WTC11 (cell line): ENCODE results near the gene MRPL23. TPM values are rescaled to one million over a fixed set of nuclear protein-coding genes. Genes with fewer than 3 reads are reported as not detected.

ENCODE experiments used
- ATAC-seq: fragments of 200-7000 bp; cut with Tn5 transposase; 2 replicates; pipeline ENCODE4 v1.10.0; 2021; ENCODE audit warnings: mild to moderate bottlenecking, moderate library complexity
- CTCF ChIA-PET: fragments of 300-600 bp; sonication (Branson Sonifier 250); formaldehyde crosslinking; loops from one replicate; lab custom pipeline; 2021; ENCODE audit warnings: antibody characterized with exemption; lab: Charles Lee
- POLR2A ChIA-PET: fragments of 350-600 bp; sonication (Branson Sonifier 250); formaldehyde crosslinking; loops from one replicate; lab custom pipeline; 2021; ENCODE audit warnings: antibody characterized with exemption; lab: Charles Lee
- DNase-seq: peaks from one replicate; pipeline ENCODE4 v3.0.0; 2021; ENCODE audit warnings: low spot score
- H3K27ac Mint-ChIP-seq: 2 replicates; pipeline ENCODE4 v1.8.0; 2021; ENCODE audit warnings: mixed read lengths
- H3K27me3 Mint-ChIP-seq: 2 replicates; pipeline ENCODE4 v1.8.0; 2021; ENCODE audit warnings: low read depth, mild to moderate bottlenecking, moderate library complexity, mixed read lengths
- H3K36me3 Mint-ChIP-seq: 2 replicates; pipeline ENCODE4 v1.8.0; 2021; ENCODE audit warnings: mixed read lengths
- H3K4me1 Mint-ChIP-seq: 2 replicates; pipeline ENCODE4 v1.8.0; 2022; ENCODE audit warnings: mixed read lengths
- H3K4me3 Mint-ChIP-seq: 2 replicates; pipeline ENCODE4 v1.8.0; 2021; ENCODE audit warnings: mild to moderate bottlenecking, moderate library complexity, mixed read lengths
- H3K9me3 Mint-ChIP-seq: 2 replicates; pipeline ENCODE4 v1.8.0; 2021; ENCODE audit warnings: mixed read lengths
- AR ChIP-seq: fragments of 250-450 bp; sonication (Bioruptor Pico); IDR thresholded peaks from 2 replicates; pipeline ENCODE4 v1.9.0; 2021; ENCODE audit warnings: mild to moderate bottlenecking
- CBFB ChIP-seq: sonication (generic); formaldehyde crosslinking; IDR thresholded peaks from 2 replicates; pipeline ENCODE4 v1.8.1; 2022; ENCODE audit warnings: mild to moderate bottlenecking, low read depth, missing genetic modification reagents
- FOXJ3 ChIP-seq: sonication (generic); formaldehyde crosslinking; IDR thresholded peaks from 2 replicates; pipeline ENCODE4 v1.9.0; 2021; ENCODE audit warnings: missing genetic modification reagents, mild to moderate bottlenecking, borderline replicate concordance
- FOXP4 ChIP-seq: sonication (generic); formaldehyde crosslinking; IDR thresholded peaks from 2 replicates; pipeline ENCODE4 v1.8.0; 2022; ENCODE audit warnings: mild to moderate bottlenecking, missing genetic modification reagents
- GABPB1 ChIP-seq: sonication (generic); formaldehyde crosslinking; IDR thresholded peaks from 2 replicates; pipeline ENCODE4 v1.8.1; 2023; ENCODE audit warnings: mild to moderate bottlenecking, missing genetic modification reagents
- MAX ChIP-seq: sonication (generic); formaldehyde crosslinking; IDR thresholded peaks from 2 replicates; pipeline ENCODE4 v1.8.0; 2022; ENCODE audit warnings: mild to moderate bottlenecking, missing genetic modification reagents
- NR1H2 ChIP-seq: sonication (generic); formaldehyde crosslinking; IDR thresholded peaks from 2 replicates; pipeline ENCODE4 v1.9.0; 2021; ENCODE audit warnings: mild to moderate bottlenecking, moderate library complexity, missing genetic modification reagents
- PRRX2 ChIP-seq: fragments of 250-450 bp; sonication (Bioruptor Pico); IDR thresholded peaks from 2 replicates; pipeline ENCODE4 v1.8.0; 2021; ENCODE audit warnings: mild to moderate bottlenecking
- SMAD3 ChIP-seq: sonication (generic); formaldehyde crosslinking; IDR thresholded peaks from 2 replicates; pipeline ENCODE4 v1.8.0; 2022; ENCODE audit warnings: missing genetic modification reagents, mild to moderate bottlenecking, borderline replicate concordance
- TP53 ChIP-seq: sonication (generic); formaldehyde crosslinking; IDR thresholded peaks from 2 replicates; pipeline ENCODE4 v1.8.1; 2023; ENCODE audit warnings: mild to moderate bottlenecking, missing genetic modification reagents
- ZNF281 ChIP-seq: sonication (generic); formaldehyde crosslinking; IDR thresholded peaks from 2 replicates; pipeline ENCODE4 v1.8.0; 2023; ENCODE audit warnings: mild to moderate bottlenecking, missing genetic modification reagents
- ZNF396 ChIP-seq: fragments of 250-450 bp; sonication (Bioruptor Pico); IDR thresholded peaks from 2 replicates; pipeline ENCODE4 v1.8.0; 2021; ENCODE audit warnings: mild to moderate bottlenecking, moderate library complexity, borderline replicate concordance
- ZNF532 ChIP-seq: fragments of 250-450 bp; sonication (Bioruptor Pico); IDR thresholded peaks from 2 replicates; pipeline ENCODE4 v1.9.0; 2021; ENCODE audit warnings: mild to moderate bottlenecking, borderline replicate concordance
- total RNA-seq: library from RNA; stranded (reverse); gene quantifications from 3 replicates; pipeline ENCODE4 v1.2.3, GENCODE V29; 2021

Gene MRPL23
- total RNA-seq, 1 experiment from 2014 or later = 73.0 TPM

GRCh38 chr11:1936781-1937615 is 10.1 kb upstream of the MRPL23 start:
- no peak for TF ChIP-seq ZNF396
- no peak for TF ChIP-seq GABPB1 (CRISPR knock-in tag)
- TF ChIP-seq ZNF532 (CRISPR knock-in tag) = no peak
- no peak for TF ChIP-seq FOXJ3 (CRISPR knock-in tag)
- no peak for TF ChIP-seq CBFB
- TF ChIP-seq SMAD3 (CRISPR knock-in tag) = no peak
- no peak for TF ChIP-seq PRRX2 (CRISPR knock-in tag)
- no peak for TF ChIP-seq AR
- TF ChIP-seq MAX = no peak
- no peak for TF ChIP-seq NR1H2
- TF ChIP-seq TP53 (CRISPR knock-in tag) = no peak
- TF ChIP-seq FOXP4 = no peak
- Mint-ChIP-seq H3K27ac (no peak overlapping the region), H3K4me1 (no peaks in the 10 kb centered on the region), H3K4me3 (no peak overlapping the region), H3K27me3 (no peaks in the 10 kb centered on the region; the same call in 1 of the 2 replicates), H3K9me3 (no peaks in the 10 kb centered on the region), H3K36me3 (no peaks in the 10 kb centered on the region)
- POLR2A ChIA-PET = no interaction called here
- ATAC-seq (no peak), DNase-seq (peak; percentile 8)
- CTCF ChIA-PET = interaction anchor here (0.7 to 1.7 kb wide), 6 partner anchors 10 to 243 kb away, joined by 3 to 7 read pairs (median 4); partner anchors contain the start of gene MRPL23

- Mint-ChIP-seq H3K4me1 (no peaks in the 10 kb centered on the region), H3K9me3 (no peaks in the 10 kb centered on the region), H3K27ac (no peak overlapping the region), H3K36me3 (no peaks in the 10 kb centered on the region), H3K27me3 (no peaks in the 10 kb centered on the region; the same call in 1 of the 2 replicates), H3K4me3 (no peak overlapping the region)
- POLR2A ChIA-PET = no interaction called here
- CTCF ChIA-PET = interaction anchor here (0.7 to 1.6 kb wide), 6 partner anchors 9 to 244 kb away, joined by 3 to 4 read pairs (median 3); partner anchors contain the start of gene MRPL23
- peak; percentile 11 for DNase-seq
- ATAC-seq = no peak
- TF ChIP-seq PRRX2 (CRISPR knock-in tag) (no peak), ZNF532 (CRISPR knock-in tag) (no peak), ZNF281 (no peak), MAX (no peak)
Observed at GRCh38 chr11:1937616-1938342, 9.4 kb upstream of the MRPL23 start.
